ENCODE data around the gene GLIPR2. TPM values are rescaled to one million over a fixed set of nuclear protein-coding genes. Genes with fewer than 3 reads are reported as not detected.
A peak's percentile ranks its signal among the peaks of the same experiment; 100 is the strongest.

GLIPR2 gene
- total RNA-seq, 1 donor: 38.4 TPM

GRCh38 chr9:36166168-36166927 is 29.8 kb downstream of the GLIPR2 start:
- Histone ChIP-seq H3K4me2 (ENCODE audit: insufficient read depth, low read length) (peak overlapping the region; percentile 58), H3K4me3 (ENCODE audit: insufficient read depth, low read length) (peak overlapping the region; percentile 81), H3K27me3 (ENCODE audit: insufficient read depth, low read length) (no peaks in the 10 kb centered on the region), H3K27ac (ENCODE audit: low read depth, low read length) (peak overlapping the region; percentile 31), H3K4me1 (ENCODE audit: insufficient read depth, low read length) (peaks cover 44% of the 10 kb centered on the region), H3K79me2 (ENCODE audit: insufficient read depth, low read length) (no peaks in the 10 kb centered on the region), H3K9me3 (ENCODE audit: low read depth, low read length) (no peaks in the 10 kb centered on the region), H4K20me1 (ENCODE audit: insufficient read depth, low read length) (no peaks in the 10 kb centered on the region), H3K36me3 (ENCODE audit: insufficient read depth, low read length) (no peaks in the 10 kb centered on the region), H2AFZ (ENCODE audit: low read length) (peak overlapping the region; percentile 83)
- DNase-seq (ENCODE audit: insufficient read length, low spot score, missing footprints): peak; percentile 97
- TF ChIP-seq CTCF (IDR thresholded peaks at IDR 0.05; ENCODE audit: extremely low read depth, low read depth, low read length): peak; percentile 80

- Histone ChIP-seq H3K4me2 (ENCODE audit: insufficient read depth, low read length) (no peak within 1 kb of the TSS), H3K36me3 (ENCODE audit: insufficient read depth, low read length) (no peaks in the 10 kb centered on the region), H3K79me2 (ENCODE audit: insufficient read depth, low read length) (no peaks in the 10 kb centered on the region), H4K20me1 (ENCODE audit: insufficient read depth, low read length) (no peaks in the 10 kb centered on the region), H3K9me3 (ENCODE audit: low read depth, low read length) (no peaks in the 10 kb centered on the region), H2AFZ (ENCODE audit: low read length) (no peak within 1 kb of the TSS), H3K4me3 (ENCODE audit: insufficient read depth, low read length) (no peak within 1 kb of the TSS), H3K27ac (ENCODE audit: low read depth, low read length) (no peak within 1 kb of the TSS), H3K27me3 (ENCODE audit: insufficient read depth, low read length) (no peaks in the 10 kb centered on the region), H3K4me1 (ENCODE audit: insufficient read depth, low read length) (peaks cover 17% of the 10 kb centered on the region)
- peak; percentile 39 for DNase-seq (ENCODE audit: insufficient read length, low spot score, missing footprints)
- no peak for TF ChIP-seq CTCF (IDR thresholded peaks at IDR 0.05; ENCODE audit: extremely low read depth, low read depth, low read length)
Observed at GRCh38 chr9:36169166-36169565, 32.6 kb downstream of the GLIPR2 start, which contains the start of gene CCIN. TSS of gene CCIN (plus strand) at chr9:36169388. CDS start at chr9:36169503, 115 bp downstream.

DNA sequence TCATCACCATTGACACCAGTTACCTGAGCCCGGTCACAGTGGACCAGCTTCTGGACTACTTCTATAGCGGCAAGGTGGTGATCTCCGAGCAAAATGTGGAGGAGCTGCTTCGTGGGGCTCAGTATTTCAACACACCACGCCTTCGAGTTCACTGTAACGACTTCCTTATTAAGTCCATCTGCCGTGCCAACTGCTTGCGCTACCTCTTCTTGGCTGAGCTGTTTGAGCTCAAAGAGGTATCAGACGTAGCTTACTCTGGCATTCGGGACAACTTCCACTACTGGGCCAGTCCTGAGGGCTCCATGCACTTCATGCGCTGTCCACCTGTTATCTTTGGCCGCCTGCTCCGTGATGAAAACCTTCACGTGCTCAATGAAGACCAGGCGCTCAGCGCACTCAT is 33.2 kb downstream of the GLIPR2 start:
- no peak overlapping the region for H3K4me3 ChIP-seq (ENCODE audit: insufficient read depth, low read length)
- no peak overlapping the region for H2AFZ ChIP-seq (ENCODE audit: low read length)
- no peaks in the 10 kb centered on the region for H3K79me2 ChIP-seq (ENCODE audit: insufficient read depth, low read length)
- no peak overlapping the region for H3K4me2 ChIP-seq (ENCODE audit: insufficient read depth, low read length)
- H3K9me3 ChIP-seq (ENCODE audit: low read depth, low read length): no peaks in the 10 kb centered on the region
- no peaks in the 10 kb centered on the region for H3K36me3 ChIP-seq (ENCODE audit: insufficient read depth, low read length)
- no peaks in the 10 kb centered on the region for H4K20me1 ChIP-seq (ENCODE audit: insufficient read depth, low read length)
- no peak for DNase-seq (ENCODE audit: insufficient read length, low spot score, missing footprints)
- no peak overlapping the region for H3K27ac ChIP-seq (ENCODE audit: low read depth, low read length)
- TF ChIP-seq CTCF (IDR thresholded peaks at IDR 0.05; ENCODE audit: extremely low read depth, low read depth, low read length): no peak
- H3K27me3 ChIP-seq (ENCODE audit: insufficient read depth, low read length): no peaks in the 10 kb centered on the region
- peaks cover 11% of the 10 kb centered on the region for H3K4me1 ChIP-seq (ENCODE audit: insufficient read depth, low read length)

DNA sequence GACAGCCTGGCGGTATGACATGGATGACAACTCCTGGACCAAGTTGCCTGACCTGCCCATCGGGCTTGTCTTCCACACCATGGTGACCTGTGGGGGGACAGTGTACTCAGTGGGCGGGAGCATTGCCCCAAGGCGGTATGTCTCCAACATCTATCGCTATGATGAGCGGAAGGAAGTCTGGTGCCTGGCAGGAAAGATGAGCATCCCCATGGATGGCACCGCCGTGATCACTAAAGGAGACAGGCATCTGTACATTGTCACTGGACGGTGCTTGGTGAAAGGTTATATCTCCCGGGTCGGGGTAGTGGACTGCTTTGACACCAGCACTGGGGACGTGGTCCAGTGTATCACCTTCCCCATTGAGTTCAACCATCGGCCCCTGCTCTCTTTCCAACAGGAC is 34.0 kb downstream of the GLIPR2 start:
- TF ChIP-seq CTCF (IDR thresholded peaks at IDR 0.05; ENCODE audit: extremely low read depth, low read depth, low read length): no peak
- no peak overlapping the region for H3K27ac ChIP-seq (ENCODE audit: low read depth, low read length)
- H3K27me3 ChIP-seq (ENCODE audit: insufficient read depth, low read length): no peaks in the 10 kb centered on the region
- no peak overlapping the region for H3K4me3 ChIP-seq (ENCODE audit: insufficient read depth, low read length)
- H3K9me3 ChIP-seq (ENCODE audit: low read depth, low read length): no peaks in the 10 kb centered on the region
- peak; percentile 9 for DNase-seq (ENCODE audit: insufficient read length, low spot score, missing footprints)
- no peaks in the 10 kb centered on the region for H4K20me1 ChIP-seq (ENCODE audit: insufficient read depth, low read length)
- H3K4me1 ChIP-seq (ENCODE audit: insufficient read depth, low read length): peaks cover 4% of the 10 kb centered on the region
- no peaks in the 10 kb centered on the region for H3K79me2 ChIP-seq (ENCODE audit: insufficient read depth, low read length)
- no peaks in the 10 kb centered on the region for H3K36me3 ChIP-seq (ENCODE audit: insufficient read depth, low read length)
- H2AFZ ChIP-seq (ENCODE audit: low read length): no peak overlapping the region
- H3K4me2 ChIP-seq (ENCODE audit: insufficient read depth, low read length): no peak overlapping the region
